GM12864 (cell line): Measurements from ENCODE around the gene TBL3.
A peak's percentile ranks its signal among the peaks of the same experiment; 100 is the strongest.

ENCODE experiments used
- DNase-seq: peaks from one replicate; pipeline ENCODE4 v3.0.0-alpha.2; 2011; ENCODE audit warnings: low read depth
- H3K4me3 ChIP-seq: 2 replicates; pipeline ENCODE4 v1.5.1; 2011; ENCODE audit warnings: mild to moderate bottlenecking, low read depth, low read length, control low read depth
- CTCF ChIP-seq: IDR thresholded peaks from 2 replicates; pipeline ENCODE4 v1.5.1; 2011; ENCODE audit warnings: low read depth, mild to moderate bottlenecking, moderate library complexity, low read length, control low read depth, inconsistent platforms; ENCODE audit errors: missing control alignments

Gene TBL3

GRCh38 chr16:2019518-2019920, 47.7 kb downstream of the TBL3 start, which contains the start of gene NPW:
Gene NPW (plus strand): TSS chr16:2019785.
- H3K4me3 ChIP-seq, result no peak within 1 kb of the TSS
- no peak for TF ChIP-seq CTCF
- DNase-seq, result no peak

- H3K4me3 ChIP-seq, result no peak overlapping the region
- no peak for DNase-seq
- TF ChIP-seq CTCF, result no peak
These were observed 48.3 kb downstream of the TBL3 start for GRCh38 chr16:2019921-2020831.

- no peak for TF ChIP-seq CTCF
- H3K4me3 ChIP-seq, result peak overlapping the region; percentile 30
- no peak for DNase-seq
These were observed 50.9 kb downstream of the TBL3 start for GRCh38 chr16:2022723-2023091.

- peak; percentile 97 for TF ChIP-seq CTCF
- DNase-seq, result peak; percentile 45
- peak overlapping the region; percentile 30 for H3K4me3 ChIP-seq
These were observed 51.5 kb downstream of the TBL3 start for GRCh38 chr16:2023092-2024031.

- no peak for TF ChIP-seq CTCF
- no peak for DNase-seq
- H3K4me3 ChIP-seq, result no peak overlapping the region
These were observed 52.2 kb downstream of the TBL3 start for GRCh38 chr16:2024032-2024420.

GRCh38 chr16:2025251-2025650, 53.4 kb downstream of the TBL3 start:
- no peak overlapping the region for H3K4me3 ChIP-seq
- no peak for TF ChIP-seq CTCF
- DNase-seq, result no peak
